ENCODE measurements around the gene RPN2.

- TF ChIP-seq REST (IDR thresholded peaks at IDR 0.05; ENCODE audit: insufficient read depth in 1 of 2, low read depth in 2 of 2, low read length in 2 of 2) (no peak), SIN3A (IDR thresholded peaks at IDR 0.05; ENCODE audit: borderline replicate concordance, insufficient read depth, low read length) (no peak), POLR2AphosphoS5 (IDR thresholded peaks at IDR 0.05; ENCODE audit: low read depth, low read length) (no peak), TAF1 (IDR thresholded peaks at IDR 0.05; ENCODE audit: borderline replicate concordance, insufficient read depth, low read length) (no peak), FOXP2 (optimal IDR thresholded peaks at IDR 0.05; ENCODE audit: borderline replicate concordance, extremely low read depth, extremely low read length, insufficient read depth) (peak; percentile 25)
These were observed 77.2 kb downstream of the RPN2 start for GRCh38 chr20:37256286-37256685.

All from PFSK-1 (cell line).